ENCODE results near the gene CDAN1. TPM values are rescaled to one million over a fixed set of nuclear protein-coding genes. Genes with fewer than 3 reads are reported as not detected.

CDAN1 gene
- total RNA-seq, 1 donor from 2014 or later = 14.6 TPM

- Histone ChIP-seq H3K9me3 (ENCODE audit: insufficient read depth, low read depth, low read length) (no peaks in the 10 kb centered on the region), H3K4me1 (ENCODE audit: insufficient read depth, low read length) (peaks cover 3% of the 10 kb centered on the region), H3K27ac (ENCODE audit: low read depth, low read length) (no peak overlapping the region), H3K4me2 (ENCODE audit: low read length) (no peak overlapping the region), H3K27me3 (ENCODE audit: insufficient read depth, low read length) (no peaks in the 10 kb centered on the region), H3K9ac (ENCODE audit: low read length) (no peak overlapping the region), H3K79me2 (ENCODE audit: insufficient read depth, low read length) (no peaks in the 10 kb centered on the region), H3K36me3 (ENCODE audit: insufficient read depth, low read length) (no peaks in the 10 kb centered on the region), H4K20me1 (ENCODE audit: insufficient read depth, low read length) (peaks cover under 1% of the 10 kb centered on the region), H3K4me3 (ENCODE audit: insufficient read depth, low read depth, low read length) (no peak overlapping the region), H2AFZ (ENCODE audit: low read depth, low read length) (no peak overlapping the region)
- DNase-seq (ENCODE audit: low read depth) (no peak), FAIRE-seq (no peak)
- Mint-ChIP-seq H3K9me3 (ENCODE audit: unreplicated experiment) (no peaks in the 10 kb centered on the region), H3K36me3 (ENCODE audit: low read depth, unreplicated experiment) (no peaks in the 10 kb centered on the region), H3K27ac (ENCODE audit: unreplicated experiment) (no peak overlapping the region), H3K4me1 (ENCODE audit: low read depth, unreplicated experiment) (no peaks in the 10 kb centered on the region), H3K4me3 (ENCODE audit: unreplicated experiment) (no peak overlapping the region), H3K27me3 (ENCODE audit: low read depth, unreplicated experiment) (no peaks in the 10 kb centered on the region)
- no peak for TF ChIP-seq EZH2 (IDR thresholded peaks at IDR 0.05; ENCODE audit: insufficient read depth, low read length)
- TF ChIP-seq, protein P1, sequence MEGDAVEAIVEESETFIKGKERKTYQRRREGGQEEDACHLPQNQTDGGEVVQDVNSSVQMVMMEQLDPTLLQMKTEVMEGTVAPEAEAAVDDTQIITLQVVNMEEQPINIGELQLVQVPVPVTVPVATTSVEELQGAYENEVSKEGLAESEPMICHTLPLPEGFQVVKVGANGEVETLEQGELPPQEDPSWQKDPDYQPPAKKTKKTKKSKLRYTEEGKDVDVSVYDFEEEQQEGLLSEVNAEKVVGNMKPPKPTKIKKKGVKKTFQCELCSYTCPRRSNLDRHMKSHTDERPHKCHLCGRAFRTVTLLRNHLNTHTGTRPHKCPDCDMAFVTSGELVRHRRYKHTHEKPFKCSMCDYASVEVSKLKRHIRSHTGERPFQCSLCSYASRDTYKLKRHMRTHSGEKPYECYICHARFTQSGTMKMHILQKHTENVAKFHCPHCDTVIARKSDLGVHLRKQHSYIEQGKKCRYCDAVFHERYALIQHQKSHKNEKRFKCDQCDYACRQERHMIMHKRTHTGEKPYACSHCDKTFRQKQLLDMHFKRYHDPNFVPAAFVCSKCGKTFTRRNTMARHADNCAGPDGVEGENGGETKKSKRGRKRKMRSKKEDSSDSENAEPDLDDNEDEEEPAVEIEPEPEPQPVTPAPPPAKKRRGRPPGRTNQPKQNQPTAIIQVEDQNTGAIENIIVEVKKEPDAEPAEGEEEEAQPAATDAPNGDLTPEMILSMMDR (IDR thresholded peaks at IDR 0.05; ENCODE audit: insufficient read depth, low read depth, low read length) = no peak
These were observed 25.2 kb downstream of the CDAN1 start for GRCh38 chr15:42711746-42712145.

GRCh38 chr15:42710662-42711061 is 26.3 kb downstream of the CDAN1 start:
- Histone ChIP-seq H3K4me2 (ENCODE audit: low read length) (no peak overlapping the region), H2AFZ (ENCODE audit: low read depth, low read length) (no peak overlapping the region), H3K79me2 (ENCODE audit: insufficient read depth, low read length) (no peaks in the 10 kb centered on the region), H3K9ac (ENCODE audit: low read length) (no peak overlapping the region), H4K20me1 (ENCODE audit: insufficient read depth, low read length) (no peaks in the 10 kb centered on the region), H3K27me3 (ENCODE audit: insufficient read depth, low read length) (no peaks in the 10 kb centered on the region), H3K4me1 (ENCODE audit: insufficient read depth, low read length) (no peaks in the 10 kb centered on the region), H3K36me3 (ENCODE audit: insufficient read depth, low read length) (no peaks in the 10 kb centered on the region), H3K4me3 (ENCODE audit: insufficient read depth, low read depth, low read length) (no peak overlapping the region), H3K9me3 (ENCODE audit: insufficient read depth, low read depth, low read length) (no peaks in the 10 kb centered on the region), H3K27ac (ENCODE audit: low read depth, low read length) (no peak overlapping the region)
- no peak overlapping the region for H3K4me3 Mint-ChIP-seq (ENCODE audit: unreplicated experiment)
- H3K4me1 Mint-ChIP-seq (ENCODE audit: low read depth, unreplicated experiment) = no peaks in the 10 kb centered on the region
- TF ChIP-seq, protein P1 (IDR thresholded peaks at IDR 0.05; ENCODE audit: insufficient read depth, low read depth, low read length) = no peak
- TF ChIP-seq EZH2 (IDR thresholded peaks at IDR 0.05; ENCODE audit: insufficient read depth, low read length) = no peak
- FAIRE-seq = no peak
- no peaks in the 10 kb centered on the region for H3K27me3 Mint-ChIP-seq (ENCODE audit: low read depth, unreplicated experiment)
- H3K9me3 Mint-ChIP-seq (ENCODE audit: unreplicated experiment) = no peaks in the 10 kb centered on the region
- DNase-seq (ENCODE audit: low read depth) = no peak
- no peak overlapping the region for H3K27ac Mint-ChIP-seq (ENCODE audit: unreplicated experiment)
- H3K36me3 Mint-ChIP-seq (ENCODE audit: low read depth, unreplicated experiment) = no peaks in the 10 kb centered on the region

GRCh38 chr15:42707873-42708544 is 28.9 kb downstream of the CDAN1 start:
- Mint-ChIP-seq H3K9me3 (ENCODE audit: unreplicated experiment) (no peaks in the 10 kb centered on the region), H3K36me3 (ENCODE audit: low read depth, unreplicated experiment) (no peaks in the 10 kb centered on the region), H3K27me3 (ENCODE audit: low read depth, unreplicated experiment) (no peaks in the 10 kb centered on the region), H3K4me1 (ENCODE audit: low read depth, unreplicated experiment) (no peaks in the 10 kb centered on the region), H3K27ac (ENCODE audit: unreplicated experiment) (no peak overlapping the region), H3K4me3 (ENCODE audit: unreplicated experiment) (no peak overlapping the region)
- Histone ChIP-seq H3K36me3 (ENCODE audit: insufficient read depth, low read length) (no peaks in the 10 kb centered on the region), H3K4me1 (ENCODE audit: insufficient read depth, low read length) (no peaks in the 10 kb centered on the region), H3K4me3 (ENCODE audit: insufficient read depth, low read depth, low read length) (no peak overlapping the region), H3K79me2 (ENCODE audit: insufficient read depth, low read length) (no peaks in the 10 kb centered on the region), H2AFZ (ENCODE audit: low read depth, low read length) (no peak overlapping the region), H3K9me3 (ENCODE audit: insufficient read depth, low read depth, low read length) (no peaks in the 10 kb centered on the region), H3K27me3 (ENCODE audit: insufficient read depth, low read length) (no peaks in the 10 kb centered on the region), H3K27ac (ENCODE audit: low read depth, low read length) (no peak overlapping the region), H3K9ac (ENCODE audit: low read length) (no peak overlapping the region), H3K4me2 (ENCODE audit: low read length) (no peak overlapping the region), H4K20me1 (ENCODE audit: insufficient read depth, low read length) (no peaks in the 10 kb centered on the region)
- TF ChIP-seq, protein P1 (IDR thresholded peaks at IDR 0.05; ENCODE audit: insufficient read depth, low read depth, low read length) = no peak
- TF ChIP-seq EZH2 (IDR thresholded peaks at IDR 0.05; ENCODE audit: insufficient read depth, low read length) = no peak
- DNase-seq (ENCODE audit: low read depth) (no peak), FAIRE-seq (no peak)
